NCI-H2196 treated with DMSO at 0.1 percent for 48 hours (cell line): ENCODE results near the gene DNMT1.

Source experiments
- DNase-seq: peaks from one replicate; lab custom pipeline; 2025; ENCODE audit not compliant: unreplicated experiment; lab: John Stamatoyannopoulos, UW

DNMT1 gene

DNA sequence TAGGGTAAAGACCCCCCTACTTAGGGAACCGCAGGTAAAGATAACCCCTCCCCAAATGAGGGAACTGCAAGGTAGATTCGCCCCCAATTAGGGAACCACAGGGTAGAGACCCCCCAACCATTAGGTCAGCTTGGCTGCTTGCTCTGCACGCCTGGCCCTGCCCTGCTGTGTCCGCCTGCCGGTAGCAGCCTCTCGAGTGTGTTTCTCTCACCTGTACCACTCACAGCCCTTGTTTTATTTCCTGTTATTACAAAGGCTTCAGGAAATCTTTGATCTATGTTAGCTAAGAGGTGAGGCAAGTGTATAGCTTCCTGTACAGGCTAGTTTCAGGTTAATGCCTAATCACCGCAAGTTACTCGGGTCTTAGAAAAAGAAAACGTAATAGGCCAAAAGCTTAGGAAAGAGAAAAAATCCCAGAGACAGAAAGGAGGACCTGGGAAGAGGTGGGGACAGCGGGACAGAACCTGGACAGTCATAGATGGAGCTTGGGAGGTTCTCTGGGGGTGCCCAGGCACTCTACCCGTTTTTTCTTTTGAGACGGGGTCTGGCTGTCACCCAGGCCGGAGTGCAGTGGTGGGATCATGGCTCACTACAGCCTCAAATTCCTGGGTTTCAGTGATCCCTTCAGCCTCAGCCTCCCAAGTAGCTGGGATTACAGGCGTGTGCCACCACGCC lies 51.9 kb downstream of the DNMT1 start:
- DNase-seq: no peak

DNA sequence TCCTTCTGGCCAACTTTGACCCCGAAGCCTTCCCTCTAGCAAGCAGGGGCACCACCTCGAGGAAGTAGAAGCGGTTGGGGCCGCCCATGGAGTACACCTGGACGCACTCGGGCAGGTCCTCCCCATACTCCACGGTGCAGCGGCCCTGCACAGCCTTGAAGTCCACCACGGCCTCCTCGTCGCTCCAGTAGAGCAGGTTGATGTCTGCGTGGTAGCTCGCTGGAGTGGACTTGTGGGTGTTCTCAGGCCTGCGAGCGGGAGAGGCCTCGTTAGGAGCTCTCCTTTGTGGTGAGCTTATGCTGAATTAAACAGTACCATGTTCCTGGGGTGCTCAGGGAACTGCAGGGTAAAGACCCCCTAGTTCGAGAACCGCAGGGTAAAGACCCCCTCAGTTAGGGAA lies 52.8 kb downstream of the DNMT1 start:
- no peak for DNase-seq

DNA sequence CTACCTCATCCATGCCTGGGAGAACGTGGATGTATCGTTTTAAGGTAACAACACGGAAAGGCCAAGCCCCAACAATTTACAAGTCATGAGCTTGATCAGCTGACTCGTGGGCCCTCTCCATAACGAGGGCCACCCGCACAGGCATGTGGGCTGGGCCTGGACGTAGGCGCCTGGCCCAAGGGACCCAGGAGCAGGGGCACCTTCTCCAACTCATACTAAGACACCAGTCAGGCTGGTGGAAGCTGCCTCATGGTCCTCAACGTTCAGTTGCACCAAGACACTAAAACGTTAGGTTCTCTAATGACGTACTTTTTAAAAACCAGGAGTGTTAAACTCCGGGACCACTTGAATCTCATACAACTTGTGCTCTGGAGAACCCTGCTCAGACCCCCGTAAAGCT lies 53.3 kb downstream of the DNMT1 start:
- DNase-seq: no peak

DNA sequence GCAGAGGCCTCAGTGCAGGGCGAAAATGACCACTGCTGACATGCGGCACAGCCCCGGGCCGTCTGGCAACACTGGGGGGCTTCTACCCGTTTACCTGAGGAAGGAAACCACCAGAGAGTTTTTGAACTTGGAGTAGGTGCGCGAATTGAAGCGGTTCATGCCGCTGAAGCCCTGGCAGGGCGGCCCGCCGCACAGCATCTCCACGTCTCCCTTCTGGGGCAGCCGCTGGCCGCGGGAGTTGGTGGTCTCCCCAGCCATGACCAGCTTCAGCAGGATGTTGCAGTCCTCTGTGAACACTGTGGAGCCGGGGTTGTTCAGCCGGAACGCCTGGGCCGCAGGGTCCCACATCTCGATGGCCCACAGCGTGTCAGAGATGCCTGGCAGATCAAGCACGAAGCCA lies 54.8 kb downstream of the DNMT1 start:
- no peak for DNase-seq

DNA sequence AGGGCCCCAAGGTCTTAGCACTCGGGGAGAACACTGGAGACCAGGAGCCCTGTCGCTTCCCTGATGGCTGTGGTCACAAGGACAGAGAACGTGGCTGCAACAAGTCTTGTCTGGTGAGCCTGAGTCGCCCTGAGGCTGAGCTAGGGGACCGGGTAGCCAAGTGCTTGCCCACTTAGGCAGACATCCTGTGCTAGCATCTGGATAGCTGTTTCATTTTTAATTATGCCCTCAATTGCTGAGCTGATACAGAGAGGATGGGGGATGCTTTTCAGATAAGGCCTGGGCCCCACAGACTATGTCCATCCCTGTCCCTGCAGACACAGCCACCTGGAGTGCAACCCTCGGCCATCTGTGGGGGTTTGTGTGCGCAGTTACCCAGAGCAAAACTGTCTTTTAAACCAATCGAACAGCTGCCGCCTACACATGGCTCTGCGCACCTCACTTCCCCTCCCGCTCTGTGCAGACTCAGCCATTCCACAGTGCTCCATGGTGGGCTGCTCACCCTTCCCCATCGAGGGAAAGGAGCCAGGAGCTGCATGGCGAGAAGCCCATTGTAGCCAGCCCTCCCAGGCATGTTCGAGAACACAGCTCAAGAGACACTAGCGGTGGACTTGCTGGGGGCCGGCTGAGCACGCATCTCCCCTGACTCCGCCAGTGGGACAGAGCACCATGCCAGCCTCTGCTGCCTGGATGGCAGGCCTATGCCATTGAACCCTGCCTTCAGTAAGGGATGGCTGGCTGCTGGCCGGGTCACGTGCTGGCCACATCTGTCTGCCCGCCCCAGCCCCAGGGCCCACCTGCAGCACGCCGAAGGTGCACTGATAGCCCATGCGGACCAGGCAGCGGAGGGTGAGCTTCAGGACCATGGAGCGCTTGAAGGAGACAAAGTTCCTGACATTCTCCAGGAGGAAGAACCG lies 55.6 kb downstream of the DNMT1 start:
- no peak for DNase-seq

DNA sequence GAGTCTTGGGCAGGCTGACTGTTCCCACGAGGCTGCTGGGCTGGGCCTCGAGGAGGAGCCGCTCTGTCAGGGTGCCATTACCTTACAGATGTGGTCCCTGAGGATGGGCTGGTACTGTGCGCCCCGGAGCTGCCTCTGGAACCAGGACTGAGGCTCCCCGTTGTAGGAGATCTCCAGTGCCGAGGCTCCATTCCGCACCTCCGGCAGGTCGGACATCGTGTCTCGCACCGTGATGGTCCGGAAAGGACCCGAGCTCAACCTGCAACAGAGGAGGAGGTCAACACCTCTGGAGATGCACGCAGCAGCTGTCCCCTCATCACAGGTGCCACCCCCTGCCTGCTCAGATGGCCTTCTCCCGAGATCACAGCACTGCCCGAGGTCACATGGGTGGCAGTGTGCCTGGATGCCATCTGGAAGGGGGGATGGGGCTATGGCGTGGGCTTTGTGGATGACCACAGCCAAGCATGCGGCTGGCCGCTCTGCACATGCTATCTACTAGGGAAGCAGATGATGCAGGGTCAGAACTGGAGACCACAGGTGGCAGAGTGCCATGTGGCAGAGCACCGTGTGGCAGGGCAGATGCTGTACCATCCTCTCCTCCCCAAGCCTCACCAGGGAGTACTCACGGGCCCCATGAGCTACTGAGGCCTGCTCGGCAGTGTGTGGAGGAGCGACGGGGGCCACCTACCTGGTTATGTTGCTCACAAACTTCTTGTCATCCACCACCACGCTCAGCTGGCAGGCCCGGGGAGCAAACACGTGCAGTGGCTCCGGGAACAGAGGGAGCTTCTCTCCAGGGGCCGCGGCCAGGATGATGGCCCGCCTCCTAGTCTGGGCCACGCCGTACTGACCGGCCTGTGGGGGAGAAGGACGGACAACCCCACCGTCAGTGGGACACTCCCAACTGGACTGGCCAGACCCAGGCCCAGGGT lies 56.7 kb downstream of the DNMT1 start:
- no peak for DNase-seq

DNA sequence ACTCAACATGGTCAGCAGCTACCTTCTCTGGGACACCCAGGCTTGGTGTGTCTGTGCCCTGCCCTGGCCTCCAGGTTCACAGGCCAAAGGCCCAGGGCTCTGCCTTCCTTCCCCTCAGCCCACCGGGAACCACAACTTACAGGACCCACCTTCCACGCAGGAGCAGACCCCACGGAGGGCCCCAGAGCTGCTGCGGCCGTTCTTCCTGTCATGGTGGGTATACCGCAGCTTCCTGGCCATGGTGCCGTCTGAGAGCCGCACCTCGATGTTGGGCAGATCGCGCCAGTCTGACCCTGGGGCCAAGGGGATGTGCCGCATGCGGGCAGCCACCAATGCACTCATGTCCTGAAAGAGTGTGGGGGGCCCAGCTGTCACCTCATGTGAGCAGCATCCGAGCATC lies 57.8 kb downstream of the DNMT1 start:
- DNase-seq: no peak

DNA sequence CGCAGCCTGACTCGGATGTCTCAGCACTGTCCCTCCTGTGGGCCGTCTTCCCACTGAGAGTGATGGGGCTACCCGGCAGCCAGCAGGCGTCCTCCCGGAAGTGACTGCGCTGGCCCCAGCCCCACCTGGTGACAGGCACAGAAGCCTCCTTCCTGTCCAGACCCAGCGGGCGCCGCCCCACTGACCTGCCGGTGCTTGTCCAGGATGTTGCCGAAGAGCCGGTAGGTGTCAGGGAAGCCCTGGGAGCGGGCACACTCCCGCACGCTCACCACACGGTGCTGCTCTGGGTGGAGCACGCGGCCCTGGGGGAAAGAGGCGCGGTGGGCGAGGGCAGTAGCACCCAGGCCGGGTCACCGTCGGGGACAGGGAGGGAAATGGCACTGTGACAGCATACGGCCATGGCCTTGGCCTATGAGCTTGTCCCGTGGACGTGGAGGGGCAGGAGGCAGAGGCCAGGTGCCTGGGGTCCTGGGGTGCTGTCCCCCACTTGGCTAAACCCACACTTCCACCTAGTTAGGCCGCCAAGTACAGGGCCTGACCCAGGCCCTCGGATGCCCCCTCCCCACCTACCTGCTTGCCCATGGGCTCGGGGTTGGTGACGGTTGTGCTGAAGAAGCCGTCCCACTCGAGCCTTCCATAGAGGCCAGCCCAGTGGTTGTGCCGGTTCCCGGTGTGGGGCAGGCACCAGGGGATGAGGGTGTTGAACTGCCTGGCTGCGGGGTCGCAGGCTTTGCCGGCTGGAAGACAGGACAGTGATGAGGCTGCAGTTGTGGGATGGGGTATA lies 59.0 kb downstream of the DNMT1 start:
- no peak for DNase-seq

DNA sequence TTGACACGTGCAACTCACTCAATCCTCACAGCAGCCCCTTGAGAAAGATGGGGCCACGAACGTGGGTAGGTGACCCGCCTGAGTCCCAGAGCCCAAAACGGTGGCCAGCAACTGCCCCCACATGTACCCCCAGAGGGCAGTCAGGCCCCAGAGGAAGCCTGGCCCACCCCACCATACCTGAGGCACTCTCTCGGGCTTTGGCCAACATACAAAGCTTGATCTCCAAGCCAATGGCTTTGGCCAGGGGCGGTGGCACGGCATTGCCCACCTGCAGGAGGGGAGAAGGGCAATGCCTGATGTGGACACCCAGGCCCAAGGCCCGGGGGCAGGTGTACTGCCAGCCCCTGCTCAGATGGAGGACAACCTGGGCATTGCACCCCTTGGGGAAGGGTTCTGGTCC lies 60.7 kb downstream of the DNMT1 start:
- DNase-seq: no peak

DNA sequence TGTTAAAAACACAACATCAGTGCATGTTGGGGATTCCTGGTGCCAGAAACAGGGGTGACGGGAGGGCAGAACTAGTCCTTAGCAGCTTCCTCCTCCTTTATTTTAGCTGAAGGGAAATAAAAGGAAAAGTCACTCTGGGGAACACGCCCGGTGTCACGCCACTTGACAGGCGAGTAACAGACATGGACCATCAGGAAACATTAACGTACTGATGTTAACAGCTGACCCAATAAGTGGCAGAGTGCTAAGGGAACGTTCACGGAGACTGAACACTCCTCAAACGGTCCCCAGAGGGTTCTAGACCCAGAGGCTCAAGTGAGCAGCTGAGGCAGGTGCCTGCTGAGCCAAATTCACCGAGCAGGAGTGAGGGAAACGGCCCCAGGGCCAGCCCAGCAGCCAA lies 61.2 kb downstream of the DNMT1 start:
- no peak for DNase-seq

DNA sequence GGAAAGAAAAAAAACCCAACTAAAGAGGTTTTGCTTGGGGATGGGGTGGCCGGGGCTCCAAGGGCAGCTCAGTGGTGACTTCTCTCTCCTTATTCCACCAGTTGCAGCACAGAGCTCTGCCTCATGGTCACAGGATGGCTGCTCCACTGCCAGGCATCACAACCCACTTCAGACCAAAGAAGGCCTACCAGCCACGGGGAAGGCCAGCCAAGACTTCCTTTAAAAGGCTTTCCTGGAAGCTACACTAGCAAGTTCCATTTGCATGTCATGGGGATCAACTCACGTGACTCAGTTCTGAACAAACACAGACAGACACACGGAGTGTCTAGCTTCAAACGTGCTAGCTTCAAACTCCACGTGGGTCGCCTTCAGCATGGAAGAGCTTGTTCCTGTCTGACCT lies 61.8 kb downstream of the DNMT1 start:
- no peak for DNase-seq

DNA sequence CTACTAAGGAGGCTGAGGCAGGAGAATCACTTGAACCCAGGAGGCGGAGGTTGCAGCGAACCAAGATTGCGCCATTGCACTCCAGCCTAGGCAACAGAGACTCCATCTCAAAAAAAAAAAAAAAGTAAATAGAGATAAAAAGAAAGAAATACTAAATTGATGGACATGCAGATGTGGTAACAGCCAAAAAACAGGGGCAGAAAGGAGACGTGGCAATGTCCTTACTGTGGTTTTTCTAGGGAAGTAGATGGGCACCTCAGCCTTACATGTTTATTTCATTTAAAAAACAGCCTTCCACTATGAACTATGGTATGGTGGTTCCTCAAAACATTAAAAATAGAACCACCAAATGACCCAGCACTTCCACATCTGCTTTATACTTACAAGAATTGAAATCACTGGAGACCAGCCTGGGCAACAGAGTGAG lies 68.5 kb downstream of the DNMT1 start:
- DNase-seq: no peak

DNA sequence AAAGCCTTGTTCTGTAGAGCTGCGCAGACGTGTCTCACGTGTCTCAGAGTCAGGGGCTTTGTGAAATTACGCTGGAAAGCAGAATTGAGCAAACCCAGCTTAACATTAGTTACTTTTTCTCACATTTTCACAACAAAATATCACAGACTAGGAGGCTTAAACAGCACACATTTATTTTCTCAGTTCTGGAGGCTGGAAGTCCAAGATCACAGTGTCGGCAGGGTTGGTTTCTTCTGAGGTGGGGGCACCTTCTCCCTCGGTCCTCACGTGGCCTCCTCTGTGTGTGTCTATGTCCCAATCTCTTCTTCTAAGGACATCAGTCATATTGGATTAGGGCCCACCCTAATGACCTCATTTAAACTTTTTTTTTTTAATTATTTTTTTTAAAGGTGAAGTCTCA lies 70.3 kb downstream of the DNMT1 start:
- DNase-seq: no peak

DNA sequence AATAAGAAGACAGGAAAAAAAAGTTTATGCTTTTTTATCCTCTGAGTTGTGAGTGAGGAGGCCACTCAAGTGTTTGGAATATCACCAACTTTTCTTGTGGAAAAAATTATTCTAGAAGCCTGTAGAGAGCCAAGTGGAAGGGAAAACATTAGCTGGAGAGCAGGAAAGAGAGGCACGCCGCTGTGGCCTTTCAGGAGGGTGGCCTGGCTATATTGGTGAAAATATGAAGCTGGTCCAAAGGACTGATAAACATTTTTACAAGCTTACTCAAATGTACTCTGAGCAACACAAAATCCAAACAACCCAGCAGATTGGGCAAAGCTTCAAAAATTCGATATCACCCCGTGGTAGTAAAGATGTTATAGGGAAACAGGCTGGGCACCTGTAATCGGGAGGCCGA lies 72.7 kb downstream of the DNMT1 start:
- DNase-seq: no peak

DNA sequence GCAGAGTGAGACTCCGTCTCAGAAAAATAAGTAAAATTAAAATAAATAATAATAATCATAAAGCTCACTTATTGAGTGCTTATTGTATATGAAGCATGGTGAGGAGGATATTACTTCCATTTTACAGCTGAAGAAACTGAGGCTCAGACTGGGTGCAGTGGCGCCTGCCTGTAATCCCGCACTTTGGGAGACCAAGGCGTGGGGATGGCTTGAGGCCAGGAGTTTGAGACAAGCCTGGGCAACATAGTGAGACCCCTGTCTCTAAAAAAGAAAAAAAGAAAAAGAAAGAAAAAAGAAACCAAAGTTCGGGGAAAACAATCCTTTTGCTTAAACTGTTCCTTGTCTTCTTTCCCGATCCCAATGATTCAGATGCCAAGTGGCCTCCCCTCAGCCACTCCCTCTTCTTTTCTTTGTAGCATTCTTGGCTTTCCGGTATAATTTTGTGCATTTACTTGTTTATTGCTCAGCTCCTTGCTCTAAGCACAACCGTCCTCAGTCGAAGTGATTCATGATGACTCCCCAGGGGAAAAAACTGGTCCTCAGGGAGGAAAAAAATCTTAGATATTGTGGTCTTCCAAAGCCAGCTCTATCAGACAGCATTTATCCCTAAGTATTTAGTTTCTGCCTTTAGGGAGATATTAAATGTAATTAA lies 74.1 kb downstream of the DNMT1 start:
- DNase-seq: no peak

DNA sequence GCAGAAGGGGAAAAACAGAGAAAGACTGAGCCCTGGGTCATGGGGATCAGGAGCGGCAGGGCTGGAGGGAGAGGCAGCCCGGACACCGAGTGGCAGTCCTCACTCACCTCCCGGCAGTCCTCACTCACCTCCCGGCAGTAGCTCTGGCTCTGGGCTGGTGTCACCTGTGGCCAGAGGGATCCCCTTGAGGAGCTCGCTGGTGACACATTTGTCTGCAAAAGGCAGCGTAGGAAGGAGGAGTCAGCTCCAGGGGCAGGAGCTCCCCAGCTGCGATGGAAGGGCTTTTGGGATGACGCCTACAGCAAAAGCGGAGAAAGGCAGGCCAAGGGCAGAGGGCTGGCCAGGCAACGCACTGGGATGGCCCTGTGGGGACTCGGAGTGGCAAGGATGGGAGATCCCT lies 75.8 kb downstream of the DNMT1 start:
- DNase-seq: no peak

DNA sequence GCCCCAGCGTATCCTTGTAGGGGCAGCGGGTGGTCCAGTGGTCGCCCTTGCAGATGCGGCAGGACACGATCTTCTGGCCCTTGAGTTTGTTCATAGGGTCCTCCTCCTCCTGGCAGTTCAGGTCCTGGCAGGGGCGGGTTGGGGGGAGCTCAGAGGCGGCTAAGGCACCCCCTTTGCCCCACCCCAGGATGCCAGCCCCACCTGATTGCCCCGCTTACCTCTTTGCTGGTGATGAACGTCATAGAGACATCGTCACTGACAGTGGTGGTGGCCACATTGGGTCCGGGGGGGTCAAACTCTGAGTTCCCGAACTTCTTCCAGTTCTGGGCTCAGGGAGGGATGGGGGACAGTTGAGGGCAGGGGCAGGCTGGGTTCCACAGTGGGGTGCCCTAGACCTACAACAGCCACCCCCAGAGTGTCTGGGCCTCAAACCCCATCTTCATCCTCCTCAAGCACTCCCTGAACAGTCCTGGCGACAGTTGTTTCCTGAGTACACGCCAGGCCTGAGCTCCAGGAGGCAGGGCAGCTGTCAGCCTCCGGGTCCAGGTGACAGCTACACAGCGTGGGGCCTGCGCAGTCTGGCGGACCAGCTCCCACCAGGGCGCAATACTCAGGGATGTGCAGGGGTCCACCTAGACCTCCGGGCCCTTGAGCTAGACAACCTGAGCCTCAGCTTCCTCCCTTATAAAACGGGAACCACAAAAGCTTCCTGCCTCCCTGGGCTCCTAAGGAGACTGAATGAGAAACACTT lies 77.7 kb downstream of the DNMT1 start:
- DNase-seq: no peak

DNA sequence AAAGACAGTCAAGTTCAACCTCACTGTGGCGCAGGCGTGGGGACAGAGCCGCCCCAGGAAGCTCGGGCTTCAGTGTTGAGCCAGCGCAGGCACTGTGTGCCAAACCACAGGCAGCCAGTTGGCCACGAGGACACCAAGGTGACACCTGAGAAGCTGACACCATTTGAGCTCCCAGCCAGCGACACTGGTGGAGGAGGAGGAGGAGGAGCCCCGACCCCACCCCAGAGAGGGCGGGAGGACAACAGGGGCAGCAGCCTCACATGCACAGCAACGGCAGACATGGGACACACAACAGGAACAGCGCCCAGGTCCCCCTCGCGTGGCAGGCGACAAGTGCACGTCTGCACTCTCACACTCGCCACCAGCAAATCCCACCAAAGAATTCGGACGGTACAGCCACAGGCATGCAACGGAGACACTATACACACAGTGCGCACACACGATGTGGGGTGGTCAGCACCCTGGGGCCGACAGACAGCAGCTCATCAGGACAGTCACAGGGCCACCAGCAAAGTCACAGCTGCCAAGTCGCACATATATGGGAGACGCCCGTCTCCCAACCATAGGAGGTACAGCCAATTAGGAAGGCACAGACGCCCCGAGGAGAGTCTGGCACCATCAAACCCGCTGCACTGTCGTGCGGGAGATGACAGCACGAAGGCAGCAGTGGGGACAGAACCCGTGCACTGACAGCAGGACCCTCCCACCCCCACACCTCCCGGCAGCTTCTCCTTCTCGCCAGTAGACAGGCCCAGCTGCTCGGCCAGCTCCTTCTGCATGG lies 78.5 kb downstream of the DNMT1 start:
- no peak for DNase-seq
